Left ventricle myocardium inferior (tissue), 1 donor: ENCODE data around the gene PARD3B. TPM values are rescaled to one million over a fixed set of nuclear protein-coding genes. Genes with fewer than 3 reads are reported as not detected.

Experiments used
- DNase-seq: peaks from one replicate; pipeline ENCODE4 v3.0.0-alpha.2; 2020
- H3K27ac ChIP-seq: fragments of 200-600 bp; replicated peaks from 2 replicates; pipeline ENCODE4 v1.8.0; 2021
- H3K27me3 ChIP-seq: fragments of 200-600 bp; 2 replicates; pipeline ENCODE4 v1.8.0; 2021; ENCODE audit warnings: low read depth
- H3K36me3 ChIP-seq: fragments of 200-600 bp; 2 replicates; pipeline ENCODE4 v1.8.0; 2021
- H3K4me1 ChIP-seq: fragments of 200-600 bp; 2 replicates; pipeline ENCODE4 v1.8.0; 2021
- H3K4me3 ChIP-seq: fragments of 200-600 bp; 2 replicates; pipeline ENCODE4 v1.8.0; 2021; ENCODE audit warnings: mild to moderate bottlenecking, moderate library complexity
- H3K9me3 ChIP-seq: fragments of 200-600 bp; replicated peaks from 2 replicates; pipeline ENCODE4 v1.8.0; 2021
- intact Hi-C: fragments of 100-400 bp; cut with micrococcal nuclease; formaldehyde crosslinking; loops from one replicate; pipeline ENCODE4 v1.11.0; 2022
- total RNA-seq: library from RNA; stranded (reverse); fragmentation: NEBNext Ultra II Directional; extraction: Animal tissue kit (Norgen Biotek cat#: 25700); gene quantifications from one replicate; pipeline ENCODE4 v1.2.1, GENCODE V29; 2021
- TF ChIP-seq, protein P1 (sequence below): fragments of 200-600 bp; IDR thresholded peaks from 2 replicates; pipeline ENCODE4 v1.8.0; 2021; ENCODE audit warnings: antibody characterized with exemption, mild to moderate bottlenecking, borderline replicate concordance
- donor health status: DM: no; HTN: yes; CAD: no; lungs with severe emphysema.

Gene PARD3B
- total RNA-seq, 1 donor from 2014 or later: 9.1 TPM

DNA sequence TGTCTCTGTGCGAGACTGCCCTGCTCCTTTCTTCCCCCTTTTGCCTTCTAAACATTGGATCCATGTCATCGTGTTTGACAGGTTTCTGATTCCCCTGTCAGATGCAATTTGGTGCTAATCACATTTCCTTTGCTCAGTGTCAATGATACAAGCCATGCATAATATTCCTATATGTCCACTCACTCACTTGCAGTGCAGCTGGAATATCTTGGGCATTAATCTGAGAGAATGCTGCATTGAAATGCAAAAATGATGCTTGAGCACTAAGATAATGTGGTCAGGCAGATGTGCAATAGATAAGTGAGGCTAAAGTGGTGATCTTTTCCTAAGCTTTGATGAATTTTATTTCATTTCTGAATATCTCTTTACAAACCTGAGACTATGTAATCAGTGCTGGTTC is 375.5 kb downstream of the PARD3B start:
- no peaks in the 10 kb centered on the region for H3K9me3 ChIP-seq
- no peaks in the 10 kb centered on the region for H3K36me3 ChIP-seq
- TF ChIP-seq, protein P1, sequence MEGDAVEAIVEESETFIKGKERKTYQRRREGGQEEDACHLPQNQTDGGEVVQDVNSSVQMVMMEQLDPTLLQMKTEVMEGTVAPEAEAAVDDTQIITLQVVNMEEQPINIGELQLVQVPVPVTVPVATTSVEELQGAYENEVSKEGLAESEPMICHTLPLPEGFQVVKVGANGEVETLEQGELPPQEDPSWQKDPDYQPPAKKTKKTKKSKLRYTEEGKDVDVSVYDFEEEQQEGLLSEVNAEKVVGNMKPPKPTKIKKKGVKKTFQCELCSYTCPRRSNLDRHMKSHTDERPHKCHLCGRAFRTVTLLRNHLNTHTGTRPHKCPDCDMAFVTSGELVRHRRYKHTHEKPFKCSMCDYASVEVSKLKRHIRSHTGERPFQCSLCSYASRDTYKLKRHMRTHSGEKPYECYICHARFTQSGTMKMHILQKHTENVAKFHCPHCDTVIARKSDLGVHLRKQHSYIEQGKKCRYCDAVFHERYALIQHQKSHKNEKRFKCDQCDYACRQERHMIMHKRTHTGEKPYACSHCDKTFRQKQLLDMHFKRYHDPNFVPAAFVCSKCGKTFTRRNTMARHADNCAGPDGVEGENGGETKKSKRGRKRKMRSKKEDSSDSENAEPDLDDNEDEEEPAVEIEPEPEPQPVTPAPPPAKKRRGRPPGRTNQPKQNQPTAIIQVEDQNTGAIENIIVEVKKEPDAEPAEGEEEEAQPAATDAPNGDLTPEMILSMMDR: no peak
- no peak overlapping the region for H3K27ac ChIP-seq
- H3K4me1 ChIP-seq: no peaks in the 10 kb centered on the region
- intact Hi-C loops: no loop called here
- DNase-seq: no peak
- no peaks in the 10 kb centered on the region for H3K27me3 ChIP-seq
- no peak overlapping the region for H3K4me3 ChIP-seq

DNA sequence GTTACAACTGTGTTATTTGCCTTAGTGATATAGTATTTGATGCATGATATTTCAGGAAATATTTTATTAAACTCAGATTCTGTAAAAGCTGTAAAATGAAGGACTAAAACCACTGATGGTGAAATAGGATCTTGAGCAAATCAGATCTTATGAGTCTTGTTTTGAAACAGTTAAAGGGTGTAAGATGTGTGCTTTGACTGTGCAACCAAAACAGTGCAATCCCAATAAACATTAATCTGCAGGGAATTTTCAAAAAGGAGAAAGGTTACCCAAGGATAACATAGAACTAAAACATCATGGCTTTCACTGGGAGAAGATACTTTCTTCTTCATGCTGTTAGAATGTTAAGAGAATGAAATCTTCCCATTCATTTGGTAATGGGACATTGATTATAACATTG is 378.7 kb downstream of the PARD3B start:
- no peaks in the 10 kb centered on the region for H3K4me1 ChIP-seq
- TF ChIP-seq, protein P1: no peak
- H3K9me3 ChIP-seq: no peaks in the 10 kb centered on the region
- intact Hi-C loops: no loop called here
- no peaks in the 10 kb centered on the region for H3K27me3 ChIP-seq
- H3K36me3 ChIP-seq: no peaks in the 10 kb centered on the region
- DNase-seq: no peak
- H3K4me3 ChIP-seq: no peak overlapping the region
- H3K27ac ChIP-seq: no peak overlapping the region

- H3K4me1 ChIP-seq: no peaks in the 10 kb centered on the region
- TF ChIP-seq, protein P1: no peak
- intact Hi-C loops: no loop called here
These were observed 386.3 kb downstream of the PARD3B start for GRCh38 chr2:204931562-204931961.

GRCh38 chr2:204933735-204934374 is 388.6 kb downstream of the PARD3B start:
- intact Hi-C loops: no loop called here
- H3K4me3 ChIP-seq: no peak overlapping the region
- no peaks in the 10 kb centered on the region for H3K9me3 ChIP-seq
- no peaks in the 10 kb centered on the region for H3K4me1 ChIP-seq
- H3K27ac ChIP-seq: no peak overlapping the region
- TF ChIP-seq, protein P1: no peak
- no peak for DNase-seq
- H3K27me3 ChIP-seq: no peaks in the 10 kb centered on the region
- no peaks in the 10 kb centered on the region for H3K36me3 ChIP-seq

More at GRCh38 chr2:204931562-204931961, 386.3 kb downstream of the PARD3B start:
- no peaks in the 10 kb centered on the region for H3K27me3 ChIP-seq
- H3K9me3 ChIP-seq: no peaks in the 10 kb centered on the region
- H3K36me3 ChIP-seq: no peaks in the 10 kb centered on the region
- H3K4me3 ChIP-seq: no peak overlapping the region
- DNase-seq: no peak
- no peak overlapping the region for H3K27ac ChIP-seq

- no peak overlapping the region for H3K4me3 ChIP-seq
- H3K27ac ChIP-seq: no peak overlapping the region
- DNase-seq: no peak
- H3K27me3 ChIP-seq: no peaks in the 10 kb centered on the region
- H3K9me3 ChIP-seq: peaks cover 19% of the 10 kb centered on the region
- intact Hi-C loops: no loop called here
- TF ChIP-seq, protein P1: no peak
- H3K4me1 ChIP-seq: no peaks in the 10 kb centered on the region
- no peaks in the 10 kb centered on the region for H3K36me3 ChIP-seq
These were observed 399.7 kb downstream of the PARD3B start for GRCh38 chr2:204944927-204945326.
